NCI-H345 treated with DMSO at 0.1 percent for 48 hours (cell line): ENCODE measurements around the gene DNAJC5G.
"Not testable (repeated sequence)": the region's sequence is repeated elsewhere in the genome, so short reads cannot be mapped to it uniquely, and the experiment has no call there.

ENCODE experiments used
- DNase-seq: peaks from one replicate; lab custom pipeline; 2025; ENCODE audit not compliant: unreplicated experiment; lab: John Stamatoyannopoulos, UW

Gene DNAJC5G

GRCh38 chr2:27280826-27281225, 5.6 kb downstream of the DNAJC5G start:
- no peak for DNase-seq

GRCh38 chr2:27281442-27281841, 6.2 kb downstream of the DNAJC5G start:
- DNase-seq: no peak

- DNase-seq: no peak
These were observed 6.8 kb downstream of the DNAJC5G start, which contains the start of gene TRIM54 for GRCh38 chr2:27281855-27282559. TRIM54 (plus strand) TSS chr2:27282429; CDS start chr2:27282732, 303 bp downstream.

DNA sequence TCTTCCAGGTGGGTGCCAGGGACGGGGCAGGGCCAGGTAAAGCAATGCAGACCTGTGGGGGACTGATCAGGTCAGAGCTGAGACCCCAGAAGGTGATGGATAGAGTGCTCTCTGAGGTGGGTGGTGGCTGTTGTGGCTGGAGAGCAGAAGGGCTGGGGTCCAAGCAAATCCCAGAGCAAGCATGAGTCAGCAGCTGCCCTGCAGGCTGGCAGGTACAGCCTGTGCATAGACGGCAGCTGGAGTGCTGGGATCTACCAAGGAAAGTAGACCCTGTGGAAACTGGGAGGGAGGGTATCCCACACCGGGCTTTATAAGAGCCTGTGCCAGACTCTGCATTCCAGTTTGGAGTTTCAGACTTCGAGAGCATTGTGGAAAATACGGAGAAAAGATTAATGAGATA, 7.7 kb downstream of the DNAJC5G start:
- no peak for DNase-seq

GRCh38 chr2:27284996-27285395, 9.8 kb downstream of the DNAJC5G start:
- DNase-seq: no peak

DNA sequence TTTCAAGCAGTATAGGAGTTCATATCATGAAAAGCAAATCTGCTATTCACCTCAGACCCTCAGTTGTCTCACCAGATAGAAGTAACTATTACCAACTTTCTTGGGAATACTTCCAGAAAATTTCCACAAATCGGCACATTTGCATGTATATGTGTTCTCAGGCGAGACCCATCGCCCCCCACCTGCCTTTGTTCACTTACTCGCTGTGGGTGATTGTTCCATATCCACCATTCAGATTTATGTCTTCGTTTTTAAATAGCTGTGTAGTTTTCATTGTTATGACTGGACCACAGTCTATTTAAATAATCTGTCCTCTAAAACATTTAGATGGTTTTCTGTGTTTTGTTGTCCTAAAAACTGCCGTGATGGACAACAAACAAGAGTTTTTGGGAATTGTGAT, 10.2 kb downstream of the DNAJC5G start:
- no peak for DNase-seq

DNA sequence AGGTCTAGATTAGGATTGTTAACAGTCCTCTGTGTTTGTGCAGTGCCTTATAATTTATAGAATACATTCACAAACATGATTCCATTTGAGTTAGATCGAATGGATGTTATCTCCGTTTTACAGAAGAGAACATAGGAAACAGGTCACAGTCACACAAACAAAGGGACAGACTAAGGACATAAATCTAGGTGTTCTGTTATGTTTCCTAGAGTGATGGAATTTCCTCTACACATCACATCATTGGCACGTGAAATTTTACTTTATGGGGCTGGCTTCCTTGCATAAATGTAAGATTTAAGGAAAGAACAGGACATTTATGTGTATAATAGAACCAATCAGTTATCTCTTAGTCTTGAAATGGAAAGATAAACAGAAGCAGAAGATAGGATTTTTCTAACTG, 13.4 kb downstream of the DNAJC5G start:
- DNase-seq: no peak

GRCh38 chr2:27290549-27290948, 15.3 kb downstream of the DNAJC5G start:
- no peak for DNase-seq

DNA sequence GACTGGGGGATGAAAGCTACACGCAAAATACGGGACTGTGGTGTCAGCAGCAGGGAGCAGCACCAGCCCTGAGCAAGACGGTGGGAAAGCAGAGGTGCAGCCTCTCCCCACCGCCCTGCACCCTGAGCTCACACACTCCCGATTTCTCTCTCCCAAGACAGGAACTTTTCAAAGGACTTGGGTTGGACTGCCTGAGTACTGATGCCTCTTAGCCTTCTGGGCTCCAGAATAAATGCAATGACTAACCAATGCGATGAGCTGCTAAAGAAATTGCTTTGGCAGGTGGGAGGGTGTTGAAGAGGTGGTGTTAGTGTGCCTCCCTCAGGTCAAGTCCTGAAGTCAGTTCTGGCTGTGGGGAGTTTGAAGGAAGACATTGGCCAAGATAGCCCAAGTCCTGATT, 16.6 kb downstream of the DNAJC5G start:
- no peak for DNase-seq

- DNase-seq: no peak
These were observed 19.7 kb downstream of the DNAJC5G start for GRCh38 chr2:27294928-27295327.

- no peak for DNase-seq
These were observed 21.2 kb downstream of the DNAJC5G start for GRCh38 chr2:27296481-27296880.

DNA sequence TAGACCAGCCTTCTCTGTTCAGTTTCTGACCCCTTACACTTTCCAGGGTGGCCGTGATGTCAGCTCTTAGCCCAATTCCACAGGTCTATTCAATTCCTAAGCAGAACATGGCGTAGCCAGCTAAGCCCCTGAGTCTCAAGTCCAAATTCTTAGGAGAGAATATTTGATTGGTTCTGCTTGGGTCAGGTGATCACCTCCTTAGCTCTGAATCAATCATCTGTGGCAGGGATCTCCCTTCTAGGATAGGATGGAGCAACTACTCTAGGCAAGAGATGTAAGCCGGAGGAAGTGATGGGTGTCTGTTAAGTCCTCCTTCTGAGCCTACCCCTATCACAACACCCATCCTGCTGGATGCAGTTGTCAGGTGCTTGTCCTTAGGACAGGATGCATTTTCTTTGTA, 22.0 kb downstream of the DNAJC5G start:
- DNase-seq: no peak

- no peak for DNase-seq
These were observed 23.3 kb downstream of the DNAJC5G start for GRCh38 chr2:27298391-27299080.

DNA sequence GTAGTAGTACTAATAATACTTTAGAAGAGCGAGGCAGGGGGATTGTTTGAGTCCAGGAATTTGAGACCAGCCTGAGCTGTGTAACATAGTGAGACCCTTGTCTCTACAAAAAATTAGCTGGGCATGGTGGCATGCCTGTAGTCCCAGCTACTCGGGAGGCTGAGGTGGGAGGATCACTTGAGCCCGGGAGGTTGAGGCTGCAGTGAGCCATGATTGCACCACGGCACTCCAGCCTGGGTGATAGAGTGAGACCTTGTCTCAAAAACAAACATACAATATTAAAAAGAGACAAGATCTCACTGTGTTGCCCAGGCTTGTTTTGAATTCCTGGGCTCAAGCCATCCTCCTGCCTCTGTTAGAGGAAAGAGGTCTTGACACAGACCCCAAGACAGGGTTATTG, 25.4 kb downstream of the DNAJC5G start:
- DNase-seq: not testable (repeated sequence)

GRCh38 chr2:27303093-27304025, 28.1 kb downstream of the DNAJC5G start:
- peak; percentile 70 for DNase-seq

GRCh38 chr2:27304488-27305240, 29.4 kb downstream of the DNAJC5G start:
- DNase-seq: no peak

DNA sequence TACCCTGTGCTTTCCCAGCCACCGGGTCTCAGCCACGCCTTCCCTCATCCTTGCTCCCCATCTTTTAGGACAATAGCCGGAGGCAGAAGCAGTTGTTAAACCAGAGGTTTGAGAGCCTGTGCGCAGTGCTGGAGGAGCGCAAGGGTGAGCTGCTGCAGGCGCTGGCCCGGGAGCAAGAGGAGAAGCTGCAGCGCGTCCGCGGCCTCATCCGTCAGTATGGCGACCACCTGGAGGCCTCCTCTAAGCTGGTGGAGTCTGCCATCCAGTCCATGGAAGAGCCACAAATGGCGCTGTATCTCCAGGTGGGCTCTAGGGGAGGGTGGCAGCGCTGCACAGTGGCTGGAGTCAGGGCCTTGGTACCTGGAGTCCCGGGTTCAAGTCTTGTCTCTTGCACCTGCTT, 30.3 kb downstream of the DNAJC5G start:
- DNase-seq: no peak

DNA sequence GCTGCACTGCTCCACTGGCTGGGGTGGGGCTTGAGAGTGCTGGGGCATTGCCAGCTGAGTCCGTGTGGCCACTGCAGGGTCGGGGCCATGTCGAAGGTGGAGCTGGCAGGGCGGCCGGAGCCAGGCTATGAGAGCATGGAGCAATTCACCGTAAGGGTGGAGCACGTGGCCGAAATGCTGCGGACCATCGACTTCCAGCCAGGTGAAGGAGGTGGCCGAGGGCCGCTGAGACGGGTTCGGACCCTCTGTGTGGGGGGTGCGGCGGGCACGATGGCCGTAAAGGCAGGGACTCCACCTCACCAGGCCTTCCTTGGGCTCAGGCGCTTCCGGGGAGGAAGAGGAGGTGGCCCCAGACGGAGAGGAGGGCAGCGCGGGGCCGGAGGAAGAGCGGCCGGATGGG, 30.9 kb downstream of the DNAJC5G start:
- DNase-seq: no peak

DNA sequence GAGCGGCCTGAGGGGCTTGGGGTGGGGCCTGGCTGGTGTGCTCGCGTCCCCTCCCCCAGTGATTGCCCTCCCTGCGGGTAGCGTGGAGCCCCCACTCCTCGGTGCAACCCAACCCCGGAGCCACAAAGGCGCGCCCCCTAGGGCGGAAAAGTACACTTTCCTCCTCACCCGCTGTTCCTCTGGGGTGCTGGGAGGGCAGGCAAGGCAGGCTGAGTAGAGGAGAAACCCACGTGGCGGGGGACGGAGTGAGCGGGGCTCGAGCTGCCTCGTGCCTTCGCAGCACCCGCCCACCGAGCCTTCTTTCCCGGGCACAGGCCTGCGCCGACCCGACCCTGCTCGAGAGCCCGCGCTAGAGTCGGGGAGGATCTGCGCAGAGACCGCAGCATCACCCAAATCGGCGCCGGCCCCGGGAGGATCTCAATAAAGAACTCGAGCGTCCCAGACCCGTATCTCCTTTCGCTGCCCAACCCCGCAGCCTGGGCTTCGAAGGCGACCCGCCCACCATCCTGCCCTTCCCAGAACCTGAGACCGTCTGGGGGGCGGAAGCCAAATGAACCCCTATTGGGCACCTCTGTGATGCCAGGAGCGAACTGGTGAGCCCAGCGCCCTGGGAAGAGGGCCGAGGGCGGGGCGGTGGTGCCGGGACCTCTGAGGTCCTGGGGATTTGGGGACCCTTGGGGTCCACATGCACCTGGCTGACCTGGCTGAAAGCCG, 31.5 kb downstream of the DNAJC5G start:
- DNase-seq: no peak

GRCh38 chr2:27307287-27307544, 32.0 kb downstream of the DNAJC5G start:
- no peak for DNase-seq
